ENCODE data around the gene OVOL2.
"Not testable (repeated sequence)": the region's sequence is repeated elsewhere in the genome, so short reads cannot be mapped to it uniquely, and the experiment has no call there.

OVOL2 gene

GRCh38 chr20:18057101-18057993 lies at the start of gene OVOL2:
Gene OVOL2, minus strand, starts transcription at chr20:18057916. Its CDS starts 282 bp downstream, at chr20:18057634.
- H3K4me3 ChIP-seq (ENCODE audit: low read depth, low read length) = peak within 1 kb of the TSS; percentile 67
- H3K4me1 ChIP-seq (ENCODE audit: control insufficient read depth, insufficient read depth, low read length) = peaks cover 15% of the 10 kb centered on the region
- H3K9me3 ChIP-seq (ENCODE audit: control insufficient read depth, insufficient read depth, low read length) = no peaks in the 10 kb centered on the region
- H3K36me3 ChIP-seq (ENCODE audit: control insufficient read depth, insufficient read depth, low read length) = no peaks in the 10 kb centered on the region
- H3K27me3 ChIP-seq (ENCODE audit: control insufficient read depth, insufficient read depth, low read length) = peaks cover 60% of the 10 kb centered on the region
- peak within 1 kb of the TSS; percentile 54 for H3K9ac ChIP-seq (ENCODE audit: low read depth, low read length)

DNA sequence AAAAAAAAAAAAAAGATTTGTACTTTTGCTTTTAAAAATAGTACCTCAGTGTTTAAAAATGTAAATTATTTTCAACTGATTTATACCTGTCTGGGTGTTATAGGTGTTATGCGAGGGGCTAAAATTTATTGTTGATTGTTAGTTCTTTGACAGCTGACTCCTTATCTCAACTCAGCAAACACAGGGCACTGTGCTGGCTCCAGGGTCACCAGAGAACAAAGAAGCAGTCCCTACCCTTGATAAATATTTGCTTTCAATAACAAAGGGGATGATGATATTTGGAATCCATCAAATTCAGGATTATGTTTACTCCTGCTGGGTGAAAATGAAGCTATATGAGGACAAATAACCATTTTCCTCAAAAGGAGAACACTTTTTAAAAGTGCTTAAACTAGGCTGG lies 45.8 kb upstream of the OVOL2 start:
- no peaks in the 10 kb centered on the region for H3K9me3 ChIP-seq (ENCODE audit: control insufficient read depth, insufficient read depth, low read length)
- no peaks in the 10 kb centered on the region for H3K27me3 ChIP-seq (ENCODE audit: control insufficient read depth, insufficient read depth, low read length)
- H3K4me1 ChIP-seq (ENCODE audit: control insufficient read depth, insufficient read depth, low read length) = no peaks in the 10 kb centered on the region
- no peak overlapping the region for H3K4me3 ChIP-seq (ENCODE audit: low read depth, low read length)
- no peak overlapping the region for H3K9ac ChIP-seq (ENCODE audit: low read depth, low read length)
- no peaks in the 10 kb centered on the region for H3K36me3 ChIP-seq (ENCODE audit: control insufficient read depth, insufficient read depth, low read length)

DNA sequence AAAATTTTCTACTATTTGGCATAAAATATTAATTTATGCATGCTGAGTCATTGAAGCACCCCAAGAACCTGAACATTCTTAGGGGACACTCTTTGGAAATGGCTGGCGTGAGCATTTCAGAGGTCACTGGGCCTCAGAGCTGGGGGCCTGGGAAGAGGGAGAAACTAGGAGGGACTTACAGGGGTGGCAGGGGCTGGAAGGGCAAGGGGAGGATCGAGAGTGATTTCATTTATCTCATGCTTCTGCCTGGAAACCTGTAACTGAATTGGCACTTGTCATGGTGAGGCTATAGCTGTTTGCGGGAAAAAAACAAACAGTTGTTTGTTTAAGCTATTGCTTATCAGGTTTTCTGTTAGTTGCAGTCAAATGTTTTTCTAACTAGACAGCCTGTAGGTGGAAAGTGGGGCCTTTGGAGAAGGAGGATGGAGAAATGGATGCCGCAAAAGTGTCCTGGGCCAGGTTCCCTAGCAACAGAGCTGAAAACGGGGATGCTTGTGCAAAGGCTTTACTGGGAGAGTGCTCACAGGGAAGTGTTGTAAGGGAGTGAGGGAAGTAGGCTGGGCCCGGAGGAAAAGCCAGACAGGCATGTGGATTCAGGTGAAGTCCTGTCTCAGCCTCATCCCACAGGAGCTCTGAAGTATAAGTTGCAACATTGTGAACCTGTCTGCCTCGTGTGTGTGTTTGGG lies 43.6 kb upstream of the OVOL2 start:
- Histone ChIP-seq H3K27me3 (ENCODE audit: control insufficient read depth, insufficient read depth, low read length) (no peaks in the 10 kb centered on the region), H3K9ac (ENCODE audit: low read depth, low read length) (no peak overlapping the region), H3K4me3 (ENCODE audit: low read depth, low read length) (no peak overlapping the region)

GRCh38 chr20:18100569-18100968 lies 42.9 kb upstream of the OVOL2 start:
- not testable (repeated sequence) for H3K36me3 ChIP-seq (ENCODE audit: control insufficient read depth, insufficient read depth, low read length); H3K27me3 ChIP-seq (ENCODE audit: control insufficient read depth, insufficient read depth, low read length); H3K4me1 ChIP-seq (ENCODE audit: control insufficient read depth, insufficient read depth, low read length); H3K9ac ChIP-seq (ENCODE audit: low read depth, low read length); H3K4me3 ChIP-seq (ENCODE audit: low read depth, low read length); H3K9me3 ChIP-seq (ENCODE audit: control insufficient read depth, insufficient read depth, low read length)

More for the DNA sequence above, 43.6 kb upstream of the OVOL2 start:
- Histone ChIP-seq H3K36me3 (ENCODE audit: control insufficient read depth, insufficient read depth, low read length) (no peaks in the 10 kb centered on the region), H3K9me3 (ENCODE audit: control insufficient read depth, insufficient read depth, low read length) (no peaks in the 10 kb centered on the region), H3K4me1 (ENCODE audit: control insufficient read depth, insufficient read depth, low read length) (no peaks in the 10 kb centered on the region)

DNA sequence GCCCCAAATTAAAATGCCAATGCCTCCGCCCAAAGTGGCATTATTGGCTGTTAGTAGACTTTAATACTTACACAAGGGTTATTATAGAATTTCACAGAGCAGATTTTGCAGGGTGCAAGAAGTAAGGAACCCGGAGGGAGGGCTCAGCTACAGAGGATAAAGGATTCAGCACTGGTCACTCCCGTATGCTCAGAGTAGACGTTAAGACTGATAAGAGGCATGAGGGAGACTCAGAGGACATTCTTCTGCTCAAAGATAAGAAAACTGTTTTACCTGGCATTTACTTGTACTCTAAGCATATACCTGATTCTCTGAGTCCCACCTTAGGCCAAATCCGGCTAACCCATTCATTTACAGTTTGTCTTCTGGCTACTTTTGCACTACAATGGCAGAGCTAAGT lies 36.5 kb upstream of the OVOL2 start:
- H3K4me3 ChIP-seq (ENCODE audit: low read depth, low read length) = no peak overlapping the region
- no peak overlapping the region for H3K9ac ChIP-seq (ENCODE audit: low read depth, low read length)
- H3K9me3 ChIP-seq (ENCODE audit: control insufficient read depth, insufficient read depth, low read length) = no peaks in the 10 kb centered on the region
- no peaks in the 10 kb centered on the region for H3K36me3 ChIP-seq (ENCODE audit: control insufficient read depth, insufficient read depth, low read length)
- no peaks in the 10 kb centered on the region for H3K4me1 ChIP-seq (ENCODE audit: control insufficient read depth, insufficient read depth, low read length)
- no peaks in the 10 kb centered on the region for H3K27me3 ChIP-seq (ENCODE audit: control insufficient read depth, insufficient read depth, low read length)

DNA sequence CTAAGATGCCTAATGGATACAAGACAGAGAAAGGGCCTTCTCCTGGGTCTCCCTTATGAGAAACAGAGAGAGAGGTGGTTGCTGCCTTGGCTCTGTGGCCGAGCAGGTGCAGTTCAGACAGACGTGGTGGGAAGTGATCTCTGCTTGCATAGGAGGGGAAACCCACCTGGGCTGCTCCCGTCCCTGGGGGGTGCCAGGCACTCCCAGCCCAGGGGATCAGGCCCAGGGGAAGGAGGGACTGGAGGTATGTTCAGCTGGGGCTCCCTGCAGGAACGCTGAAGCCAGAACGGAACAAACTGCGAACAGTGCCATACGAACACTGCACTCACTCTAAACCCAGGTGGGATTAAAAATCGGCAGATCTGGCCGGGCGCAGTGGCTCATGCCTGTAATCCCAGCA lies 35.7 kb upstream of the OVOL2 start:
- H3K27me3 ChIP-seq (ENCODE audit: control insufficient read depth, insufficient read depth, low read length) = no peaks in the 10 kb centered on the region
- H3K36me3 ChIP-seq (ENCODE audit: control insufficient read depth, insufficient read depth, low read length) = no peaks in the 10 kb centered on the region
- no peaks in the 10 kb centered on the region for H3K4me1 ChIP-seq (ENCODE audit: control insufficient read depth, insufficient read depth, low read length)
- no peak overlapping the region for H3K9ac ChIP-seq (ENCODE audit: low read depth, low read length)
- H3K4me3 ChIP-seq (ENCODE audit: low read depth, low read length) = no peak overlapping the region
- H3K9me3 ChIP-seq (ENCODE audit: control insufficient read depth, insufficient read depth, low read length) = no peaks in the 10 kb centered on the region

DNA sequence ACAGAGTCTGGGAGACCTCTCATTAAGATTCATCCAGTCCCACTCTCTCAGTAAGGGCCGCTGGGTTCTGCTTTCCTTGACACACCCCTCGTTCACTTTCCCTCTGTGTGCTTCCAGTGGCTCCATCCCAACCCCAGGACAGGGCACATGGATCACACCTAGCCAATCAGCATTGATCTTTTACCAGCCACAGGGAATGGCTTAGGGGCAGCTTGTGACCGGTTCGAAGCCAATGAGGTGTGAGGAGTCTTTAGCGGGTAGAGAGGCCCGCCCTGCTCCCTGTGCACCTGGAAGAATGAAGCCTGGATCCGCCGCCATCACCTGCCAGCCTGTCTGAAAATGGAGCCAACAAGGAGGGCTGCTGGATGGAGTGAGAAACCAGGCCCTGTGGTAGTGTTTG lies 35.2 kb upstream of the OVOL2 start:
- no peak overlapping the region for H3K9ac ChIP-seq (ENCODE audit: low read depth, low read length)
- no peaks in the 10 kb centered on the region for H3K9me3 ChIP-seq (ENCODE audit: control insufficient read depth, insufficient read depth, low read length)
- no peaks in the 10 kb centered on the region for H3K27me3 ChIP-seq (ENCODE audit: control insufficient read depth, insufficient read depth, low read length)
- no peak overlapping the region for H3K4me3 ChIP-seq (ENCODE audit: low read depth, low read length)
- H3K36me3 ChIP-seq (ENCODE audit: control insufficient read depth, insufficient read depth, low read length) = no peaks in the 10 kb centered on the region
- no peaks in the 10 kb centered on the region for H3K4me1 ChIP-seq (ENCODE audit: control insufficient read depth, insufficient read depth, low read length)

DNA sequence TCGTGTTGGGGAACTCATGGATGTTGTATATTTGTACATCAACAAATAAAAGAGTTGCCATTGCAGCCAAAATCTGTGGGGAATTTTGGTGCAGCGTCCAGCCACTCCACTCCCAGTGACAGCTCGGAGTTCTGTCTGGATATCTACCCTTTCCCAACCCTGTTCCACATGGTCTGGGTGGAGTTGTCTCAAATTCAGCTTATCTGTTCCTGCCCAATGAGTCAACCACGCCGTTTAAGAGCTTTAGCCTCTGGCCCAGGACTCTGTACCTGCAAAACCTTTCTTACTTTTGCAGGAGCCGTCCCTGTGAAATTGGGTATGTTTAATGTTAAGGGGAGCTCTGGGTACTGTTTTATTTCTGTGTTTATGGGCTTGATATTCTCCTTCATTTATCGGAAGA lies 33.9 kb upstream of the OVOL2 start:
- no peaks in the 10 kb centered on the region for H3K4me1 ChIP-seq (ENCODE audit: control insufficient read depth, insufficient read depth, low read length)
- no peak overlapping the region for H3K9ac ChIP-seq (ENCODE audit: low read depth, low read length)
- no peaks in the 10 kb centered on the region for H3K27me3 ChIP-seq (ENCODE audit: control insufficient read depth, insufficient read depth, low read length)
- H3K36me3 ChIP-seq (ENCODE audit: control insufficient read depth, insufficient read depth, low read length) = no peaks in the 10 kb centered on the region
- H3K9me3 ChIP-seq (ENCODE audit: control insufficient read depth, insufficient read depth, low read length) = no peaks in the 10 kb centered on the region
- H3K4me3 ChIP-seq (ENCODE audit: low read depth, low read length) = no peak overlapping the region

DNA sequence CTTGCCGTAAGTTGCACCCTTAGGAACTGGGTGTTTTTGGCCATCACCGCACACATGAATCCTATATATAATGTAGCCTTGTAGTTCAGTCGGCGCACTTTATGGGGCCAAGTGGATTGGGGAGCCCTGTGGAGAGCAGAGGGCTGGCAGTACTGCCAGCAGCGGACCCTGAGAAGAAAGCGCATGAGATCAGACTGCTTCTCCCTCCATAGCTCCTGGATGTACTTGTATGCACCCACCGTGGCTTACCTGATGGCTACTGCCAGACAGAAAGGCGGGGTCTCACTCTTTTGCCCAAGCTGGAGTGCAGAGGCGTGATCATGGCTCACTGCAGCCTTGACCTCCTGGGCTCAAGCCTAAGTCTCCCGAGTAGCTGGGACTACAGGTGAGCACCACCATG lies 32.8 kb upstream of the OVOL2 start:
- Histone ChIP-seq H3K4me3 (ENCODE audit: low read depth, low read length) (no peak overlapping the region), H3K27me3 (ENCODE audit: control insufficient read depth, insufficient read depth, low read length) (no peaks in the 10 kb centered on the region), H3K36me3 (ENCODE audit: control insufficient read depth, insufficient read depth, low read length) (no peaks in the 10 kb centered on the region), H3K4me1 (ENCODE audit: control insufficient read depth, insufficient read depth, low read length) (no peaks in the 10 kb centered on the region), H3K9ac (ENCODE audit: low read depth, low read length) (no peak overlapping the region), H3K9me3 (ENCODE audit: control insufficient read depth, insufficient read depth, low read length) (no peaks in the 10 kb centered on the region)

DNA sequence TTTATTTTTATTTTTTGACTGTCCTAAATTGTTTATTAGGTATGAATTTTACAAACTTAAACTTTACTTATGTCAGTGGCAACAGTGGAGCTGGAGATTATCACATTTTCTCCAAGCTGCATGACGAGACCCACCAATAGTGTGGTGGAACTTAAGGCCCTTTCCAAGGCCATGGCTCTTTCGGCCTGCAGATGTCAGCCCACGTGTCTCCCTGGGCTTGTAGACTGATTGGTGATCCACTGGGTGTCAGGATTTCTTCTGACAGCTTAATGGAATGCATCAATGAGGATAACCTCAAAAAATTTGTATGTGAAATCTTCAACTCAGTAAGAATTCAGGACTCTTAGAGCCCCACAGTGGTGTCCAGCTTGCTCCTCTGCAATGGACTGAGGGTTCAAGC lies 32.3 kb upstream of the OVOL2 start:
- Histone ChIP-seq H3K9me3 (ENCODE audit: control insufficient read depth, insufficient read depth, low read length) (no peaks in the 10 kb centered on the region), H3K36me3 (ENCODE audit: control insufficient read depth, insufficient read depth, low read length) (no peaks in the 10 kb centered on the region), H3K27me3 (ENCODE audit: control insufficient read depth, insufficient read depth, low read length) (no peaks in the 10 kb centered on the region), H3K4me1 (ENCODE audit: control insufficient read depth, insufficient read depth, low read length) (no peaks in the 10 kb centered on the region), H3K4me3 (ENCODE audit: low read depth, low read length) (no peak overlapping the region), H3K9ac (ENCODE audit: low read depth, low read length) (no peak overlapping the region)

- H3K9ac ChIP-seq (ENCODE audit: low read depth, low read length); H3K27me3 ChIP-seq (ENCODE audit: control insufficient read depth, insufficient read depth, low read length); H3K4me3 ChIP-seq (ENCODE audit: low read depth, low read length); H3K4me1 ChIP-seq (ENCODE audit: control insufficient read depth, insufficient read depth, low read length); H3K9me3 ChIP-seq (ENCODE audit: control insufficient read depth, insufficient read depth, low read length); H3K36me3 ChIP-seq (ENCODE audit: control insufficient read depth, insufficient read depth, low read length): not testable (repeated sequence)
Observed at GRCh38 chr20:18088841-18089240, 31.1 kb upstream of the OVOL2 start.

GRCh38 chr20:18088298-18088697 lies 30.6 kb upstream of the OVOL2 start:
- H3K27me3 ChIP-seq (ENCODE audit: control insufficient read depth, insufficient read depth, low read length); H3K4me1 ChIP-seq (ENCODE audit: control insufficient read depth, insufficient read depth, low read length); H3K9ac ChIP-seq (ENCODE audit: low read depth, low read length); H3K9me3 ChIP-seq (ENCODE audit: control insufficient read depth, insufficient read depth, low read length); H3K4me3 ChIP-seq (ENCODE audit: low read depth, low read length); H3K36me3 ChIP-seq (ENCODE audit: control insufficient read depth, insufficient read depth, low read length): not testable (repeated sequence)

All from iPS-15b (cell line).